GM12865 (cell line): Measurements from ENCODE around the gene STX11.

Experiments
- DNase-seq: peaks from one replicate; pipeline ENCODE4 v3.0.0; 2010; ENCODE audit warnings: low read depth
- H3K4me3 ChIP-seq: 2 replicates; pipeline ENCODE4 v1.5.1; 2011; ENCODE audit warnings: mild to moderate bottlenecking, low read depth, low read length, control low read depth
- CTCF ChIP-seq: IDR thresholded peaks from 2 replicates; pipeline ENCODE4 v1.5.1; 2011; ENCODE audit warnings: low read length, control low read depth, low read depth, inconsistent platforms; ENCODE audit not compliant: insufficient read depth; ENCODE audit errors: missing control alignments

STX11 gene

DNA sequence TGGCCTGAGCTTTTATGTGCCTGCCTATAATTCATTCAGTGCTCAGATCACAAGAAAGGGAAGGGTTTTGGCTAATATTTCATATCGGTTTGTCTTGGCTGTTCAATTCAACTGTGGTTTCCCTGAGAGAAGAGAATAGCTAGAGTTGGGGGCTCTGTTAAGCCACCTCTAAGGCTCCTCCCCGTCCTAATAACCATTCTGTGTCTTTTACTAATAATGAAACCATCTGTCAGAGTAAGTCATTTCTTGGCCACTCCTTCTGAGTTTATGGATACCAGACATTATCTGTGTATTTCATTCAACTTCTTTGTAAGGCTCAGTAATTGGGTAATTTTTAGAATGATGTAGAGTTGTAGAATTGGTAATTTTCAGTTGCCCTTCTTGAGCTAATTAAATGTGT, 5.2 kb downstream of the STX11 start:
- peak; percentile 69 for DNase-seq
- no peak for TF ChIP-seq CTCF
- H3K4me3 ChIP-seq: peak overlapping the region; percentile 22; the same call in 1 of the 2 replicates

GRCh38 chr6:144156338-144156737, 6.0 kb downstream of the STX11 start:
- TF ChIP-seq CTCF: no peak
- no peak overlapping the region; the same call in 1 of the 2 replicates for H3K4me3 ChIP-seq
- DNase-seq: peak; percentile 33

GRCh38 chr6:144156991-144157390, 6.7 kb downstream of the STX11 start:
- H3K4me3 ChIP-seq: no peak overlapping the region
- no peak for DNase-seq
- TF ChIP-seq CTCF: no peak

- DNase-seq: no peak
Observed at GRCh38 chr6:144158133-144158532, 7.8 kb downstream of the STX11 start.

DNA sequence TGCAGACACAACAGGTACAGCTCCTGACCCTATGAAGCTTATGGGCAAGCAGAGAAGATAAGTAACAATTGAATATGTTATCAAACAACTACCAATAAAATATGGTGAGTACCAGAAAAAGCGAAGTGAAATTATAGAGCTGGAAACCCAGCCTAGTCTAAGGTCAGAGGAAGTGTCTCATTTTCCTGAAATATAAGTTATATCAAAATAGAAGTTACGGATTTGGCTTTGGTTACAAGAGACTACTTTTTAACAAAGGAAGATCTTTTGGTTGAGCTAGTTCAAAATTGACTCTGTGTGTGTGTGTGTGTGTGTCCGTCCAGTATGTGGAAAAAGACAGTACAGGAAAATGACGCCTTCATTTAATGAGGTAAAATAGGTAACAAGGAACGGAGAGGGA, 8.9 kb downstream of the STX11 start:
- H3K4me3 ChIP-seq: no peak overlapping the region
- TF ChIP-seq CTCF: no peak
- DNase-seq: no peak

More at GRCh38 chr6:144158133-144158532, 7.8 kb downstream of the STX11 start:
- H3K4me3 ChIP-seq: no peak overlapping the region
- no peak for TF ChIP-seq CTCF

DNA sequence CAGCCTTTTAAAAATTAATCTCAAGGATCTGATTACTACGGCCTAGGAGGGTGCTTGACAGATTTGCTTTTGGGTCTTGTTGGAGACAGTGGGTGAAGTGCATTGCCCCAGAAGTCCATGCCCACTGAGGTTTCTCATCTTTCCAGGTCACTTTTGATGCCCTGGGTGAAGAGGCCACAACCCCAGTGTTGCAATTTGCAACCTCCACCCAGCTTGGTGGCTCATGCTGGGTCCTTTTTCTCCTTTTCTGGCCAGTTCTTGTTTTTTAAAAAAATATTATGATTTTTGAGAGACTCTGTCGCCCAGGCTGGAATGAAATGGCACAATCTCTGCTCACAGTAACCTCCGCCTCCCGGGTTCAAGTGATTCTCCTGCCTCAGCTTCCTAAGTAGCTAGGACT, 9.4 kb downstream of the STX11 start:
- DNase-seq: no peak
- no peak overlapping the region for H3K4me3 ChIP-seq
- TF ChIP-seq CTCF: no peak

DNA sequence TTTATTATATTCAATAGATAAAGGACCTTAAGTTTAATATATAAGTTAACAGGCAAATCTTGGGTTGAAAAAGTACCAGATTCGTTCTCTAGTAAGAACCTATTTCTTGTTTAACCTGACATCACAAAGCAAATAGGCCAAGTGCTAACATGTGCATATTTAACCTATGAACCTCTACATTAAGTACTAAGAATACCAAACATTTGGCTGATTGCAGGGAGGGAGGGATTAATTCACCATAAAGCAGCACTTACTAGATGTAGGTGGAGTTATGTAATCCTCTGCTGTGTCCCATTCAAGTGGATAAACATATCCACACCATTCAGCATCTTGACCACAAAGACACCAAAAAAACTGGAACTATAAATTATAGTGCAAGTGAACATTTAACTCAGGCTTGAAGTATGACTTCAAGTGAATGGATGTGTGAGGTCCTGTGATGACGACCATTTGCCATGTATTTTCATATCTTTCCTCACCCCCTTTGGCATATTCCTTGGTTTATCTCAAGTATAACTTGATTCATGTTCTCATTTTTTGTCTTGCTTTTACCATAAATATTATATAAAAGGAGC, 10.2 kb downstream of the STX11 start:
- no peak for DNase-seq
- H3K4me3 ChIP-seq: no peak overlapping the region
- TF ChIP-seq CTCF: no peak
